GM21825 (cell line): ENCODE measurements around the gene RRP8.

Experiments
- ATAC-seq: cut with Tn5 transposase; IDR thresholded peaks from one replicate; pipeline ENCODE4 v1.9.1; 2021; ENCODE audit warnings: mild to moderate bottlenecking, moderate library complexity; ENCODE audit not compliant: unreplicated experiment

The RRP8 gene

GRCh38 chr11:6603287-6604080 is at the start of gene RRP8, which contains the start of gene ILK:
Gene RRP8, minus strand, starts transcription at chr11:6603616. Its CDS starts 114 bp downstream, at chr11:6603502.
Gene ILK, plus strand, starts transcription at chr11:6603774. Its CDS starts 498 bp downstream, at chr11:6604272.
- peak; percentile 72 for ATAC-seq

GRCh38 chr11:6653097-6653496 is 49.7 kb upstream of the RRP8 start:
- no peak for ATAC-seq

GRCh38 chr11:6652182-6652581 is 48.8 kb upstream of the RRP8 start:
- no peak for ATAC-seq

- no peak for ATAC-seq
Measured at GRCh38 chr11:6650980-6651379, 47.6 kb upstream of the RRP8 start.

GRCh38 chr11:6650104-6650503 is 46.7 kb upstream of the RRP8 start:
- no peak for ATAC-seq

- ATAC-seq: no peak
Measured at GRCh38 chr11:6648501-6648900, 45.1 kb upstream of the RRP8 start.

GRCh38 chr11:6647836-6648235 is 44.4 kb upstream of the RRP8 start:
- ATAC-seq: no peak

GRCh38 chr11:6646918-6647679 is 43.7 kb upstream of the RRP8 start:
- ATAC-seq: peak; percentile 93

GRCh38 chr11:6646576-6646917 is 43.1 kb upstream of the RRP8 start:
- no peak for ATAC-seq

GRCh38 chr11:6646071-6646470 is 42.7 kb upstream of the RRP8 start:
- no peak for ATAC-seq

GRCh38 chr11:6642957-6643356 is 39.5 kb upstream of the RRP8 start:
- no peak for ATAC-seq

- no peak for ATAC-seq
Measured at GRCh38 chr11:6640985-6641701, 37.7 kb upstream of the RRP8 start.

- ATAC-seq: no peak
Measured at GRCh38 chr11:6640036-6640984, 36.9 kb upstream of the RRP8 start.

- ATAC-seq: no peak
Measured at GRCh38 chr11:6638429-6638828, 35.0 kb upstream of the RRP8 start.

- no peak for ATAC-seq
Measured at GRCh38 chr11:6637871-6638270, 34.5 kb upstream of the RRP8 start.

GRCh38 chr11:6636480-6636879 is 33.1 kb upstream of the RRP8 start:
- ATAC-seq: no peak

GRCh38 chr11:6635082-6635932 is 31.9 kb upstream of the RRP8 start:
- no peak for ATAC-seq

GRCh38 chr11:6634534-6634933 is 31.1 kb upstream of the RRP8 start:
- no peak for ATAC-seq
